Fibroblast of mammary gland (primary cell): ENCODE measurements around the gene HYAL3.

Experiments
- DNase-seq: peaks from one replicate; pipeline ENCODE4 v3.0.0-alpha.2; 2010; ENCODE audit warnings: low read depth
- H3K4me3 ChIP-seq: 2 replicates; pipeline ENCODE4 v1.5.1; 2011; ENCODE audit warnings: low read depth, mild to moderate bottlenecking, low read length, moderate library complexity; ENCODE audit not compliant: control insufficient read depth
- CTCF ChIP-seq: conservative IDR thresholded peaks from 2 replicates; pipeline ENCODE4 v1.5.1; 2011; ENCODE audit warnings: low read depth, low read length, inconsistent platforms; ENCODE audit not compliant: control insufficient read depth, insufficient read depth

Gene HYAL3

DNA sequence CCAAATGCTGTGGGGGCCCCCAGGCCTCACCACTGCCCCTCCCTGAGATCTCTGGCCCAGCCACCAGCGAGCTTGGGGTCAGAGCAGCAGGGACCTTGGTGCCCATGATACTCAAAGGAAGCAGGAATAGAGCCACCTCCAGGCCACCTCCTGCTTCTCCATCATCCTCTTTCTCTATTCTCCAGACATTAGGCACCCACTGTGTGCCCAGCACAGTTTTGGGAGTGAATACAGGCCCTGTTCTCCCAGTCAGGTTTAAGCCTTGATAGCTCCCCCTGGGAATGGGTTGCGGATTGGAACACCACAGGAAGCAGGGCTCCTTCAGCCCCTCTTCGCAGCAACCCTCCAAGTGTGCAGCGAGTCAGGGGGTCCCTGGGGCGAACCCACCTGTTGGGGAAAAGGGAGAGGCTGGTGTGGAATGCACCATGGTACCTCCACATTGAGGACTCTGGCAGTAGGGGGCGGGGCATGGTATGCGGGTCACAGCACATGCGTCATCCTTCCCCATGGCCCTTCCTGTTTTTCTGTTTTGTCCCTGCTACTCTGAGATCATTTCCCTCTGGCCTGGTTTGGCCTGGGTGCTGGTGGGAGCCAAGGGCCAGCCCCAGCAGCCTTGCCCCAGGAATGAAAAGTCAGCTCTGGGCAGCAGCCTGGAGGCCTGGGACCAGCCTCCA, 44.5 kb downstream of the HYAL3 start:
- no peak overlapping the region for H3K4me3 ChIP-seq
- DNase-seq: peak; percentile 79
- no peak for TF ChIP-seq CTCF

DNA sequence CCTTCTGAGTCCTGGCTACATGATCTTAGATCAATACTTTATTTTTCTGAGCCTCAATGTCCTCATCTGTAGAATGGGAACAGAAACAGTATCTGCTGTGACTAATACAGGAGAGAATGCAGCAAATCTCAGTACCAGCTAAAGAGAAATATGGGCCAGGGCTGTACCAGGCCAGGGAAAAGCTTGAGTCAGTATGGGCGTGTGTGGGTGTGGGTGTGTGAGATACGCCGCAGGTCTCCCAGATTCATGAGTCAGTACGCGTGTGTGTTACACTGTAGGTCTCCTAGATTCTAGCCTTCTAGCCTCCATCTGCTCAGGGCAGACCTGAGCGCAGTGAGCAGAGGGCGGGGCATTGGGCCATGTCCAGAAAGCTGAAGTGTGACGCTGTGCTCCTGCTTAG, 48.0 kb downstream of the HYAL3 start:
- H3K4me3 ChIP-seq: no peak overlapping the region
- DNase-seq: peak; percentile 98
- no peak for TF ChIP-seq CTCF

GRCh38 chr3:50250514-50250913, 48.7 kb downstream of the HYAL3 start:
- no peak for DNase-seq
- H3K4me3 ChIP-seq: no peak overlapping the region
- no peak for TF ChIP-seq CTCF

DNA sequence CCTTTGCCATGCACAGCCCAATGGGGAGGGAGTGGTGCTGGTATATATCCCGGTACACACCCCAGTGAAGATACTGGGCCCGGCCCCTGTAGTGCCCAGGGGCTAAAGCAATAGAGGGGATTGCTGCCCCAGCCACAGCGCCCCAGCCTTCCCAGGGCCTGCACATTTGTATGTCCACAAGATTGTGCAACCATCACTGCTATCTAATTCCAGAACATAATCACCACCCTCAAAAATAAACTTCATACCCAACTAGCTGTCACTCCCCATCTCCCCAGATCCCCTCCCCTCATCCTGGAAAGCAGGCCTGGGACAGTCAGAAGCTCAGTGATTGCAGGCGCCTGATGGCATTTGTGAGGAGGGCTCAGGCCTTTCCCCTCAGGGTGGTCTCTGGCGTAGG, 49.7 kb downstream of the HYAL3 start:
- no peak overlapping the region for H3K4me3 ChIP-seq
- DNase-seq: no peak
- TF ChIP-seq CTCF: no peak

GRCh38 chr3:50248387-50248786, 50.8 kb downstream of the HYAL3 start:
- TF ChIP-seq CTCF: no peak
- H3K4me3 ChIP-seq: no peak overlapping the region
- peak; percentile 46 for DNase-seq

GRCh38 chr3:50246517-50246954, 52.7 kb downstream of the HYAL3 start:
- no peak overlapping the region for H3K4me3 ChIP-seq
- no peak for TF ChIP-seq CTCF
- peak; percentile 96 for DNase-seq
